DMS79 treated with DMSO at 0.1 percent for 48 hours (cell line): ENCODE results near the gene PBX1.
"Not testable (repeated sequence)": the region's sequence is repeated elsewhere in the genome, so short reads cannot be mapped to it uniquely, and the experiment has no call there.

ENCODE experiments used
- DNase-seq: peaks from one replicate; lab custom pipeline; 2025; lab: John Stamatoyannopoulos, UW

Gene PBX1

GRCh38 chr1:164558461-164559341, at the start of gene PBX1:
TSS of gene PBX1 (plus strand) at chr1:164559184.
- DNase-seq, result peak; percentile 99

DNA sequence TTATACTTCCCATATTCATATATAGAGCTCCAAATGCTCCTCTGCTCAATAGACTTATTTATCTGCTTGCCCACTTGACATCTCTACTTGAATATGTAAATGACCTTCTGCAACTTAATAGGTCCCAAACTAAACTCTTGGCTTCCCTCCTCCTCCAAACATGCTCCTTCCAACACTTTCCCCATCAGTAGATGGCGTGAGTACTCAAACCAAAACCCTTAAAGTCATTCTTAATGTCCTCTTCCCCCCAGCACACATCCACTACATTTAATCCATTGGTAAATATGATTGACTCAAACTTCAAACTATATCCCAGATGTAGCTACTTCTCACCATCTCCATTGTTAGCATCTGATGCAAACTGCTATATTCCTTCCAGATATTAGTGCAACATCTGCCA, 48.5 kb upstream of the PBX1 start:
- DNase-seq, result no peak

DNA sequence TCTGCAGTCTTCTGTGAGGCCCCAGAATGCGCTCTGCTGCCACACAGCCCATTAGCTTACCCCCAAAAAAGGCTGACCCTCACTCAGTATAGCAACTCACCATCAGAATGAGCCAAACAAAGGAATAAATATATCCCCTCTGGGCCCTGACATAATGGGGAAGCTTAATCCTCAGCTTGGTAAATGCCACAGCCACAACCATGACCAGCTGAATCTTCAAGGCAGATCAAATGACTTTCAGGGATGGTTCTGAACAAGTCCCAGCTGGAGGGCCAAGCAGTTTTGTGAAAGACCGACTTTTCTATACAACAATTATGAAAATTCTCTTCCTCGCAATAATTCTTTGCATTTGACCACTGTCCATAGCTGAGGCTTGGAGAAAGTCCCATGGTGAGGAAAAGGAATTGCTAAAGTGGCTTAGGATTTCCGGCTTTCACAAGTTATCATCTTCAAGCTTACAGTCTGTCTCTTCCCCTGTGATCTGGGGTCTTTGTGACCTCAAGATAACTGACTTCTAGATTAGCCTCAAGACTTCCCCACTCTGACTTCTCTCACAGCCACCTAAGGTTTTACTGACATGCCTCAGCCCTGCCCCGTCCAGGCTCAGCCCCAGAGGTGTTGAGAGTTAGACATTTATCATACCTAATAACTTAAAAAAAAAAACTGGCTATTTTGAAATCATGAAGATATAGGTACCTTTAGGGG, 47.8 kb upstream of the PBX1 start:
- DNase-seq, result no peak

- no peak for DNase-seq
Measured at GRCh38 chr1:164515231-164515630, 43.8 kb upstream of the PBX1 start.

- DNase-seq, result peak; percentile 10
Measured at GRCh38 chr1:164515711-164516331, 43.2 kb upstream of the PBX1 start.

- no peak for DNase-seq
Measured at GRCh38 chr1:164516591-164516990, 42.4 kb upstream of the PBX1 start.

GRCh38 chr1:164518692-164519332, 40.2 kb upstream of the PBX1 start:
- DNase-seq, result no peak

- no peak for DNase-seq
Measured at GRCh38 chr1:164519426-164519825, 39.6 kb upstream of the PBX1 start.

- DNase-seq, result no peak
Measured at GRCh38 chr1:164524810-164525209, 34.2 kb upstream of the PBX1 start.

DNA sequence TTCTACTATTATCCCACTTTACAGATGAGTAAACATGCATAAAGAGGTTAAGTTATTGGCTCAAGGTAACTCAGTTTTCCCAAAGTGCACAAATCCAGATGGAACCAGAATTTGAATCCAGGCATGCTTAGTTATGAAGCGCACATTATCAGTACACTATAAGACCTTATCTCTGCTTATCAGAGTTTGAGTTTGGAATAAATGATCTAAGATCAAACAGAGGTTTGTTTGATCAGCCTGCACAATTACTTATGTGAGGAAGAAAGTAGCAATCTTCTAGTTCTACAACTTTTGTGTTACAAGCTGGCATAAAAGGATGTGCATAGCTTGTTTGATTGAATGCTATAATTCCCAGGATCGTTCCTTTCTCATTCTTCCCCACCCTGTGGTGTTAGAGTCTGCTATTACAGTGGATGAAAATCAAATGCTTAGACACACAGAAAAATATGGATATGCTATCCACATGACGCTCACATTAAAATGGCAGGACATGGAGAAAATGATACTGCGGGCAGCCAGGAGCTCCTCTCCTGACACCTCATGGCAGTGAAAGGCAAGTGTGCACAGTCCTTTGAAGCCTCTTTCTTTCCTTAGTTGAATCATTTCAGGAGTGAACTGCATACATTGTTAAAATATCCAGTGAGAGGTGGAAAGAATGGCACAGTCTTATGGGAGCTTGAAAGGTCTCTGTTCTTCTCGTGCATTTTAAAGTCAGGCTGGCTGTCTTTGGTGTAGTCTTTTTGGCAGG, 23.9 kb upstream of the PBX1 start:
- DNase-seq, result no peak

GRCh38 chr1:164552463-164552988, 6.5 kb upstream of the PBX1 start:
- not testable (repeated sequence) for DNase-seq

- peak; percentile 19 for DNase-seq
Measured at GRCh38 chr1:164557270-164557669, 1.7 kb upstream of the PBX1 start.

GRCh38 chr1:164559342-164560051, 513 bp downstream of the PBX1 start:
- DNase-seq, result peak; percentile 71

DNA sequence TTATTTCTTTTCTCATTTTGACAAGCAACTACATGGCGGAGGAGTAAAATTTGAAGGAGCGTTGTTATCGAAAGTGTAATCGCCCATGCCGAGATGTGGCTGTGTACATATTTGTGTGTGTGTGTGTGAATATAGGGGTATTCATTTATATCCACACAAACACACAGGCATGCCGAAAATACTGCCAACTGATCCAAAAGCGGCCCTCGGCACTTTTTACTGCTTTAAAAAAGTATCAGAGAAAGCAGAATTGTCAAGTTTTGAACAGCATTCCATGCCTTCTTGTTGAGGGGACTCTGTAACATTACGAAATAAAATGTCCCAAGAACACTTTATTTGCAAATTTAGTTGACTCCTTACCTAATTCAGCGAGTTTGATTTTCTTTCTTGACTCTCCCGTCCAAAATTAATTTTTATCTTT, 1.1 kb downstream of the PBX1 start:
- no peak for DNase-seq

DNA sequence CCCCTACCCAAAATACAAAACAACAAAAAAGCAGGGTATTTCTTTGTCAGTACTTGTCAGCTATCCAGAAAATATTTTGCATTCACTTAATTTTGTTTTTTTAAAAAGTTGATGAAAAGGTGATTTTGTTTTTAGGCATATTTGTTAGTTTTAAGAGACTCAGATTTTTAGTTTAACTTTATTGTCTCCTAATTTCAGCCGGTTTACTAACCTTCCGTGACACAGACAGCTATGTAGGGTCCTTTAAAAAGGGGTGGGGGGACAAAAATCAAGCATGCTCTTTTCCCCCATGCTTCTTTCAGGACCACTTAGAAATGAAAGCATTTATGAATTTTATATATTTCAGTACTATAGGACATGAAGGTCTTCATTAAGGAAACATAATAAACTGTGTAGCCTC, 1.6 kb downstream of the PBX1 start:
- no peak for DNase-seq

- DNase-seq, result peak; percentile 33
Measured at GRCh38 chr1:164561007-164561406, 2.0 kb downstream of the PBX1 start.

DNA sequence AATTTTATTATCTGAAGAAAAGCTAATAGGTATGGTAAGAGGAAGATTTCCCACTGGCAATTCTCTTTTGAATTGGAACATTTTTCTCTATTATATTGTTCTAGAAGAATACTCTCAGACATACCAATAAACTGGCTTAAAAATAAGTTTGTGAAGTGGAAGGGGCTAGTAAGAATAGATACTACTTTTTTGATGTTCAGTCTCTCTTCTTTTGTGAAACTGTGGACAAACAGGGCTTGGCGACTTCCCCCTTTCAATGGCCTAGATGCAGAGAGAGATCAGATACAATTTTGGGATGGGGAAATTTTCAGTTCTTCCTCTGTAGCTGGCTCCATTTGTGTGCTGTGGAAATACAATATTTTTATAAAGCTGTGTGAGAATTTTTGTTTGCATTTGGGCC, 2.5 kb downstream of the PBX1 start:
- peak; percentile 35 for DNase-seq

GRCh38 chr1:164562061-164562460, 3.1 kb downstream of the PBX1 start:
- peak; percentile 38 for DNase-seq

GRCh38 chr1:164562511-164562910, 3.5 kb downstream of the PBX1 start:
- peak; percentile 39 for DNase-seq

- peak; percentile 39 for DNase-seq
Measured at GRCh38 chr1:164562947-164563520, 4.0 kb downstream of the PBX1 start.
